Choroid plexus epithelial cell (primary cell): ENCODE results near the gene TBX19.

Experiments
- DNase-seq: peaks from one replicate; pipeline ENCODE4 v3.0.0-alpha.2; 2010; ENCODE audit warnings: low read depth
- H3K4me3 ChIP-seq: 2 replicates; pipeline ENCODE4 v1.5.1; 2011; ENCODE audit warnings: low read depth, mild to moderate bottlenecking, control low read depth, low read length, moderate library complexity
- CTCF ChIP-seq: conservative IDR thresholded peaks from 2 replicates; pipeline ENCODE4 v1.5.1; 2011; ENCODE audit warnings: low read depth, mild to moderate bottlenecking, control low read depth, inconsistent platforms, low read length, moderate library complexity

The TBX19 gene

GRCh38 chr1:168260393-168260792, 20.3 kb upstream of the TBX19 start:
- DNase-seq: no peak
- no peak for TF ChIP-seq CTCF
- no peak overlapping the region for H3K4me3 ChIP-seq

GRCh38 chr1:168261390-168261789, 19.3 kb upstream of the TBX19 start:
- no peak overlapping the region for H3K4me3 ChIP-seq

GRCh38 chr1:168263130-168263529, 17.5 kb upstream of the TBX19 start:
- no peak overlapping the region for H3K4me3 ChIP-seq
- DNase-seq: no peak
- TF ChIP-seq CTCF: no peak

More at GRCh38 chr1:168261390-168261789, 19.3 kb upstream of the TBX19 start:
- peak; percentile 39 for DNase-seq
- TF ChIP-seq CTCF: no peak

GRCh38 chr1:168264296-168264695, 16.4 kb upstream of the TBX19 start:
- no peak overlapping the region for H3K4me3 ChIP-seq
- DNase-seq: no peak
- TF ChIP-seq CTCF: no peak

GRCh38 chr1:168265596-168265995, 15.1 kb upstream of the TBX19 start:
- DNase-seq: no peak
- H3K4me3 ChIP-seq: no peak overlapping the region
- no peak for TF ChIP-seq CTCF

- TF ChIP-seq CTCF: no peak
- no peak for DNase-seq
- no peak overlapping the region for H3K4me3 ChIP-seq
Measured at GRCh38 chr1:168266644-168267186, 14.0 kb upstream of the TBX19 start.

GRCh38 chr1:168271636-168272035, 9.0 kb upstream of the TBX19 start:
- DNase-seq: no peak
- no peak for TF ChIP-seq CTCF
- H3K4me3 ChIP-seq: no peak overlapping the region
